ENCODE data around the gene FOXP3. TPM values are rescaled to one million over a fixed set of nuclear protein-coding genes. Genes with fewer than 3 reads are reported as not detected.

FOXP3 gene
- total and polyA plus RNA-seq, 2 donors (not counting 3 experiments of a cell fraction or from before 2014, with no cell fraction given) = 0.06 TPM; not detected in 1

DNA sequence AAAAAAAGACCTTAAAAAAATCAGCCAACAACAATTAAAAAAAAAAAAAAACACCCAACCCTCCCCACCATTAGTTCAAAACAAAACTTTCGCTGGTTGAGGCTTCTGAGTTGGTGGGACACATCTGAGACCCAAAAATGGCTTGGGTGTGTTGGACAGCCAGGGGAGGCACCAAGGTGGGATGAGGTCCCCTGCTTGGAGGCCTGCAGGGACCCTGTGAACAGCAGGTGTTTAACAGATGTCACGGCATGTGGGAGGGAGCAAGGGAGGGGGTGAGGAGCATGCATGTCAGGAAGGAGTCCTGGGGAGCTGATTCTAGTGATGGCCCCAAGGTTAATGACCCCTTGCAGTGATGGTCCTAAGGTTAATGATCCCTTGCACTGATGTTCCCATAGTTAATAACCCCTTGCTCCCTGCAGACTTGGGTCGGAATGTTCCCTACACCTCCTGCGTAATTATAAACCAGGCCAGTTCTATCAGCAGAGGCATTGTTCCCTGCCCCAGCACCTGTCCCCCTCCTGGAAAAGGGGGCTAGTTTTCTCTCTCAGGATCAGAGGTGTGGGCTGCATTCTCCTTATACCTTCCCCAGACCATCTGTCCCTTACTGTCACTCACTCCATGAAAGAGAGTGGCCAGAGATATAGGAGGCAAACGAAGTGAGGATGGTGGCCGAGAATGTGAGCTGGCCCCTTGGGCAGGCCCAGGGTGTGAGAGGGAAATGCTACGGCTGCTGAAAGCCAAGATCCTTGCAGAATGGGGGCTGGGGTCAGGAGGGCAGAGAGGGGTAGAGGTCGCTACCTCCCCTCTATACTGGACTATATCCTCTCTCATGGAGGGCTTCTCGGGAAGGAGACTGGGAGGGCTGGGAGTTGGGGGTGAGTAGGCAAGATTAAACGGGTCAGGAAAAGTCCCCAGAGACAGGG, 2.3 kb upstream of the FOXP3 start:
- ChIA-PET POLR2A (no interaction called here), CTCF (no interaction called here)
- dilution Hi-C loops (cut with MboI; ENCODE audit: extremely low pct_ligation_motif_present, low sequenced_read_pairs) = no loop called here

More for the DNA sequence above, 2.3 kb upstream of the FOXP3 start:
- H4K20me1 ChIP-seq (replicated peaks; ENCODE audit: control insufficient read depth, extremely low read depth, insufficient read depth, low read length) = no peaks in the 10 kb centered on the region
- no peak overlapping the region for H3K4me2 ChIP-seq (ENCODE audit: insufficient read depth, low read length)
- TF ChIP-seq, protein P1, sequence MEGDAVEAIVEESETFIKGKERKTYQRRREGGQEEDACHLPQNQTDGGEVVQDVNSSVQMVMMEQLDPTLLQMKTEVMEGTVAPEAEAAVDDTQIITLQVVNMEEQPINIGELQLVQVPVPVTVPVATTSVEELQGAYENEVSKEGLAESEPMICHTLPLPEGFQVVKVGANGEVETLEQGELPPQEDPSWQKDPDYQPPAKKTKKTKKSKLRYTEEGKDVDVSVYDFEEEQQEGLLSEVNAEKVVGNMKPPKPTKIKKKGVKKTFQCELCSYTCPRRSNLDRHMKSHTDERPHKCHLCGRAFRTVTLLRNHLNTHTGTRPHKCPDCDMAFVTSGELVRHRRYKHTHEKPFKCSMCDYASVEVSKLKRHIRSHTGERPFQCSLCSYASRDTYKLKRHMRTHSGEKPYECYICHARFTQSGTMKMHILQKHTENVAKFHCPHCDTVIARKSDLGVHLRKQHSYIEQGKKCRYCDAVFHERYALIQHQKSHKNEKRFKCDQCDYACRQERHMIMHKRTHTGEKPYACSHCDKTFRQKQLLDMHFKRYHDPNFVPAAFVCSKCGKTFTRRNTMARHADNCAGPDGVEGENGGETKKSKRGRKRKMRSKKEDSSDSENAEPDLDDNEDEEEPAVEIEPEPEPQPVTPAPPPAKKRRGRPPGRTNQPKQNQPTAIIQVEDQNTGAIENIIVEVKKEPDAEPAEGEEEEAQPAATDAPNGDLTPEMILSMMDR (IDR thresholded peaks at IDR 0.05; ENCODE audit: extremely low read depth in 1 of 2, insufficient read depth in 1 of 2, low read depth in 1 of 2, low read length in 2 of 2) = no peak
- TF ChIP-seq, protein P2, sequence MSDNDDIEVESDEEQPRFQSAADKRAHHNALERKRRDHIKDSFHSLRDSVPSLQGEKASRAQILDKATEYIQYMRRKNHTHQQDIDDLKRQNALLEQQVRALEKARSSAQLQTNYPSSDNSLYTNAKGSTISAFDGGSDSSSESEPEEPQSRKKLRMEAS (IDR thresholded peaks at IDR 0.05; ENCODE audit: insufficient read depth, insufficient read length) = no peak
- TF ChIP-seq MYC (IDR thresholded peaks at IDR 0.05; ENCODE audit: low read depth, low read length) = no peak
- TF ChIP-seq POLR2A (IDR thresholded peaks at IDR 0.05; ENCODE audit: low read depth, low read length) = no peak
- TF ChIP-seq GATA2 (IDR thresholded peaks at IDR 0.05; ENCODE audit: insufficient read depth, insufficient read length, low read depth, low read length) = no peak
- TF ChIP-seq POLR2AphosphoS5 (IDR thresholded peaks at IDR 0.05; ENCODE audit: insufficient read depth, low read depth, low read length) = no peak
- no peak for TF ChIP-seq FOS (IDR thresholded peaks at IDR 0.05; ENCODE audit: borderline replicate concordance, insufficient read depth, low read length)
- no peak for TF ChIP-seq JUN (IDR thresholded peaks at IDR 0.05; ENCODE audit: borderline replicate concordance, insufficient read depth, insufficient read length, low read depth)
- TF ChIP-seq EZH2 (IDR thresholded peaks at IDR 0.05; ENCODE audit: borderline replicate concordance, low read depth, low read length, severe bottlenecking) = no peak
- no peaks in the 10 kb centered on the region for H3K9me3 ChIP-seq (replicated peaks; ENCODE audit: control insufficient read depth, insufficient read depth, low read length)
- H3K79me2 ChIP-seq (ENCODE audit: control insufficient read depth, insufficient read depth, low read length) = peaks cover 13% of the 10 kb centered on the region
- no TSS peak for BruUV-seq (replicated peaks)
- no peak overlapping the region for H3K27ac ChIP-seq (ENCODE audit: insufficient read depth, low read depth, low read length)
- no peaks in the 10 kb centered on the region for H3K36me3 ChIP-seq (ENCODE audit: control insufficient read depth in 2 of 2, extremely low read depth in 1 of 2, insufficient read depth in 2 of 2, low read length in 2 of 2)
- H3K4me1 ChIP-seq (ENCODE audit: control insufficient read depth, extremely low read depth, insufficient read depth, low read length) = no peaks in the 10 kb centered on the region
- no peak overlapping the region for H3K9ac ChIP-seq (replicated peaks; ENCODE audit: extremely low read depth, insufficient read depth, low read length)
- intact Hi-C loops (cut with micrococcal nuclease) = loop anchor here (5.0 to 10.0 kb wide), 2 partner anchors 372 to 1609 kb away; partner anchors contain the start of genes PQBP1, TIMM17B and UXT
- no peaks in the 10 kb centered on the region for H3K27me3 ChIP-seq (ENCODE audit: control insufficient read depth in 2 of 2, insufficient read depth in 2 of 2, low read length in 2 of 2)
- H3K9me1 ChIP-seq (replicated peaks; ENCODE audit: control insufficient read depth, extremely low read depth, insufficient read depth, low read length) = no peaks in the 10 kb centered on the region
- DNase-seq (ENCODE audit: low read depth, low spot score) (no peak), FAIRE-seq (no peak)
- H2AFZ ChIP-seq (ENCODE audit: low read depth, low read length) = no peak overlapping the region
- no peak overlapping the region for H3K4me3 ChIP-seq (replicated peaks in 1 of 3; ENCODE audit: insufficient read depth in 1 of 3, low read depth in 1 of 3, low read length in 3 of 3)

All from endothelial cell of umbilical vein (primary cell).